Measurements from ENCODE around the gene FANCC.

DNA sequence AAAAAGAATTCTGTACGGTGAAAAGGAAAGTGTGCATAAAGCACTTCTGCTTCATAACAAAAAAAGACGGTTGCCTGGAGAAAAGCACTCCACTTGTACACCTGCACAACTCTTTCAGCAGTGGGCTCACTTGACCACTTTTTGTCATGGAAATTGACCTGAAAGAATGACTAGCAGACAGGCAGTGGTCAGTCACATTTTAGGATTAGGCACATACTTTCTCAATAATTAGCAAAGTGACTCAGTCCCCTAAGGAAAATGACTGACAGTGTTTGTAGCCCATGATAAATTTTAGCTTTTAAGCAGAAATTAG lies 169.3 kb downstream of the FANCC start:
- TF ChIP-seq, protein P1, sequence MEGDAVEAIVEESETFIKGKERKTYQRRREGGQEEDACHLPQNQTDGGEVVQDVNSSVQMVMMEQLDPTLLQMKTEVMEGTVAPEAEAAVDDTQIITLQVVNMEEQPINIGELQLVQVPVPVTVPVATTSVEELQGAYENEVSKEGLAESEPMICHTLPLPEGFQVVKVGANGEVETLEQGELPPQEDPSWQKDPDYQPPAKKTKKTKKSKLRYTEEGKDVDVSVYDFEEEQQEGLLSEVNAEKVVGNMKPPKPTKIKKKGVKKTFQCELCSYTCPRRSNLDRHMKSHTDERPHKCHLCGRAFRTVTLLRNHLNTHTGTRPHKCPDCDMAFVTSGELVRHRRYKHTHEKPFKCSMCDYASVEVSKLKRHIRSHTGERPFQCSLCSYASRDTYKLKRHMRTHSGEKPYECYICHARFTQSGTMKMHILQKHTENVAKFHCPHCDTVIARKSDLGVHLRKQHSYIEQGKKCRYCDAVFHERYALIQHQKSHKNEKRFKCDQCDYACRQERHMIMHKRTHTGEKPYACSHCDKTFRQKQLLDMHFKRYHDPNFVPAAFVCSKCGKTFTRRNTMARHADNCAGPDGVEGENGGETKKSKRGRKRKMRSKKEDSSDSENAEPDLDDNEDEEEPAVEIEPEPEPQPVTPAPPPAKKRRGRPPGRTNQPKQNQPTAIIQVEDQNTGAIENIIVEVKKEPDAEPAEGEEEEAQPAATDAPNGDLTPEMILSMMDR (conservative IDR thresholded peaks at IDR 0.05; ENCODE audit: low read depth, low read length), result no peak
- no peak for TF ChIP-seq EZH2 (IDR thresholded peaks at IDR 0.05; ENCODE audit: borderline replicate concordance, low read depth, low read length, poor library complexity, severe bottlenecking)
